H1 (cell line): ENCODE data around the gene ASCL5. TPM values are rescaled to one million over a fixed set of nuclear protein-coding genes. Genes with fewer than 3 reads are reported as not detected.

Experiments
- CTCF ChIA-PET: fragments of 300-600 bp; sonication (Branson Sonifier 250); formaldehyde crosslinking; loops from one replicate; lab custom pipeline; 2021; ENCODE audit not compliant: partially characterized antibody; lab: Charles Lee
- POLR2A ChIA-PET: fragments of 300-600 bp; sonication (Branson Sonifier 250); formaldehyde crosslinking; loops from one replicate; lab custom pipeline; 2021; ENCODE audit warnings: inconsistent platforms; ENCODE audit not compliant: partially characterized antibody; lab: Charles Lee
- DNase-seq, 2 experiments: peaks; one replicate each; pipeline versions ENCODE4 v3.0.0 to v3.0.0-alpha.2; 2010 to 2022; ENCODE audit warnings: low spot score in 2 of 2, low read depth in 1 of 2, mixed read lengths in 1 of 2
- FAIRE-seq: peaks from 2 replicates; lab custom pipeline; 2011; peaks lifted over from hg19 to GRCh38; lab: Jason Lieb, UNC
- H2AFZ ChIP-seq: 2 replicates; pipeline ENCODE4 v1.8.1; 2012; ENCODE audit warnings: low read length, inconsistent platforms
- H2AK5ac ChIP-seq: 2 replicates; pipeline ENCODE4 v1.6.1; 2013; ENCODE audit warnings: low read depth, low read length
- H2BK120ac ChIP-seq: replicated peaks from 2 replicates; pipeline ENCODE3; 2013; ENCODE audit warnings: low read depth, low read length, inconsistent platforms
- H2BK12ac ChIP-seq: 2 replicates; pipeline ENCODE4 v1.6.1; 2013; ENCODE audit warnings: low read depth, low read length
- H2BK15ac ChIP-seq: 2 replicates; pipeline ENCODE4 v1.6.1; 2013; ENCODE audit warnings: low read length
- H2BK20ac ChIP-seq: 2 replicates; pipeline ENCODE4 v1.6.1; 2013; ENCODE audit warnings: low read length
- H2BK5ac ChIP-seq: 2 replicates; pipeline ENCODE4 v1.6.1; 2013; ENCODE audit warnings: low read depth, low read length
- H3K14ac ChIP-seq: 2 replicates; pipeline ENCODE4 v1.6.1; 2013; ENCODE audit warnings: inconsistent platforms; ENCODE audit not compliant: insufficient read length
- H3K18ac ChIP-seq: 2 replicates; pipeline ENCODE4 v1.6.1; 2013; ENCODE audit warnings: low read length; ENCODE audit errors: extremely low read depth
- H3K23ac ChIP-seq: 2 replicates; pipeline ENCODE4 v1.6.1; 2013; ENCODE audit warnings: inconsistent platforms; ENCODE audit not compliant: insufficient read length
- H3K23me2 ChIP-seq: 2 replicates; pipeline ENCODE4 v1.6.1; 2013; ENCODE audit warnings: low read depth, low read length
- H3K27ac ChIP-seq: 2 replicates; pipeline ENCODE4 v1.6.1; 2011; ENCODE audit warnings: low read depth, low read length, inconsistent platforms
- H3K27me3 ChIP-seq, 4 experiments: replicated peaks in 1 of 4; 1 replicate in 1 of 4; 2 replicates in 3 of 4; pipeline versions ENCODE4 v1.6.1 to v1.8.1; 2011 to 2013; ENCODE audit warnings: low read length in 3 of 4, mild to moderate bottlenecking in 3 of 4, inconsistent platforms in 2 of 4, mixed read lengths in 2 of 4, moderate library complexity in 1 of 4; ENCODE audit not compliant: control insufficient read depth in 3 of 4, insufficient read depth in 3 of 4; ENCODE audit errors: extremely low read depth in 1 of 4
- H3K36me3 ChIP-seq, 4 experiments: 2 replicates each; pipeline versions ENCODE4 v1.6.1 to v1.8.1; 2011 to 2013; ENCODE audit warnings: mild to moderate bottlenecking in 4 of 4, low read length in 3 of 4, moderate library complexity in 2 of 4, control low read depth in 1 of 4, inconsistent platforms in 1 of 4; ENCODE audit not compliant: insufficient read depth in 4 of 4, control insufficient read depth in 2 of 4
- H3K4ac ChIP-seq: replicated peaks from 2 replicates; pipeline ENCODE3; 2013; ENCODE audit warnings: low read length, low read depth, mixed read lengths, inconsistent platforms; ENCODE audit not compliant: insufficient read length
- H3K4me1 ChIP-seq, 4 experiments: replicated peaks in 1 of 4; 1 replicate in 1 of 4; 2 replicates in 3 of 4; pipeline versions ENCODE4 v1.6.1 to v1.8.1; 2011 to 2013; ENCODE audit warnings: low read length in 3 of 4, inconsistent platforms in 2 of 4, mixed read lengths in 1 of 4; ENCODE audit not compliant: insufficient read depth in 4 of 4, control insufficient read depth in 3 of 4
- H3K4me2 ChIP-seq, 2 experiments: 2 replicates each; pipeline versions ENCODE4 v1.6.1 to v1.8.1; 2011 to 2013; ENCODE audit warnings: low read depth in 2 of 2, low read length in 2 of 2, control low read depth in 1 of 2, inconsistent platforms in 1 of 2, mild to moderate bottlenecking in 1 of 2; ENCODE audit not compliant: insufficient read depth in 1 of 2
- H3K4me3 ChIP-seq, 4 experiments: fragments of 200-600, 300-600 bp in 1 of 4; sonication (generic), shearing (Covaris generic), sonication (Bioruptor Twin) in 1 of 4; 2 replicates each; pipeline versions ENCODE4 v1.5.1 to v1.8.1; 2011 to 2016; ENCODE audit warnings: low read length in 4 of 4, low read depth in 3 of 4, control low read depth in 2 of 4, inconsistent platforms in 2 of 4, mild to moderate bottlenecking in 2 of 4, mixed read lengths in 1 of 4, moderate library complexity in 1 of 4; ENCODE audit not compliant: insufficient read depth in 2 of 4; ENCODE audit errors: extremely low read depth in 1 of 4
- H3K56ac ChIP-seq: replicated peaks from 2 replicates; pipeline ENCODE3; 2013; ENCODE audit warnings: low read depth, mild to moderate bottlenecking, mixed read lengths, low read length, inconsistent platforms; ENCODE audit not compliant: insufficient read length
- H3K79me1 ChIP-seq: 2 replicates; pipeline ENCODE4 v1.6.1; 2013; ENCODE audit warnings: low read depth, low read length, control low read depth
- H3K79me2 ChIP-seq, 2 experiments: 2 replicates each; pipeline versions ENCODE4 v1.6.1 to v1.8.1; 2012 to 2013; ENCODE audit warnings: low read length in 2 of 2, mild to moderate bottlenecking in 2 of 2, inconsistent platforms in 1 of 2; ENCODE audit not compliant: insufficient read depth in 2 of 2, control insufficient read depth in 1 of 2
- H3K9ac ChIP-seq, 4 experiments: replicated peaks in 1 of 4; 1 replicate in 1 of 4; 2 replicates in 3 of 4; pipeline versions ENCODE4 v1.6.1 to v1.8.1; 2011 to 2013; ENCODE audit warnings: low read depth in 3 of 4, low read length in 3 of 4, control low read depth in 2 of 4, mild to moderate bottlenecking in 2 of 4, moderate library complexity in 2 of 4, inconsistent platforms in 1 of 4; ENCODE audit errors: extremely low read depth in 1 of 4
- H3K9me3 ChIP-seq, 2 experiments: 2 replicates each; pipeline versions ENCODE4 v1.6.1 to v1.8.1; 2012 to 2013; ENCODE audit warnings: mild to moderate bottlenecking in 2 of 2, moderate library complexity in 2 of 2, control low read depth in 1 of 2, inconsistent platforms in 1 of 2, low read depth in 1 of 2, low read length in 1 of 2, mixed read lengths in 1 of 2; ENCODE audit not compliant: insufficient read depth in 2 of 2
- H4K20me1 ChIP-seq, 2 experiments: replicated peaks in 1 of 2; 2 replicates each; pipeline versions ENCODE3 to v1.8.1; 2011 to 2013; ENCODE audit warnings: inconsistent platforms in 2 of 2, low read length in 2 of 2, mild to moderate bottlenecking in 1 of 2; ENCODE audit not compliant: insufficient read depth in 2 of 2, control insufficient read depth in 1 of 2
- H4K5ac ChIP-seq: 2 replicates; pipeline ENCODE4 v1.6.1; 2013; ENCODE audit warnings: low read length, low read depth, mixed read lengths, inconsistent platforms; ENCODE audit not compliant: insufficient read length
- H4K8ac ChIP-seq: 2 replicates; pipeline ENCODE4 v1.8.0; 2013; ENCODE audit warnings: mild to moderate bottlenecking, moderate library complexity, low read length, inconsistent platforms; ENCODE audit not compliant: insufficient read depth; ENCODE audit errors: extremely low read depth
- H4K91ac ChIP-seq: replicated peaks from 2 replicates; pipeline ENCODE3; 2013; ENCODE audit warnings: low read length, mixed read lengths, inconsistent platforms; ENCODE audit not compliant: insufficient read length
- ASH2L ChIP-seq: fragments of 200-600, 300-600 bp; sonication (generic); IDR thresholded peaks from one replicate; pipeline ENCODE4 v1.7.1; 2017; ENCODE audit warnings: low read length
- BCL11A ChIP-seq, 2 experiments: IDR thresholded peaks; one replicate each; pipeline ENCODE4 v1.6.1; 2011; ENCODE audit warnings: low read depth in 2 of 2, low read length in 2 of 2, mild to moderate bottlenecking in 2 of 2
- E2F6 ChIP-seq: IDR thresholded peaks from 2 replicates; pipeline ENCODE4 v1.6.1; 2012; ENCODE audit warnings: inconsistent platforms
- KDM4A ChIP-seq: IDR thresholded peaks from one replicate; pipeline ENCODE4 v1.7.1; 2012; ENCODE audit warnings: low read depth, mild to moderate bottlenecking, moderate library complexity, low read length, inconsistent platforms; ENCODE audit not compliant: severe bottlenecking
- KDM5A ChIP-seq: fragments of 200-600 bp; IDR thresholded peaks from 2 replicates; pipeline ENCODE4 v1.7.1; 2012; ENCODE audit warnings: mild to moderate bottlenecking, low read length, inconsistent platforms, mixed read lengths
- PHF8 ChIP-seq: fragments of 200-600 bp; sonication (generic); conservative IDR thresholded peaks from 2 replicates; pipeline ENCODE4 v1.7.1; 2012; ENCODE audit warnings: low read depth, mild to moderate bottlenecking, inconsistent platforms, low read length, moderate library complexity
- SIN3A ChIP-seq, 2 experiments: IDR thresholded peaks in 1 of 2; conservative IDR thresholded peaks in 1 of 2; 2 replicates each; pipeline ENCODE4 v1.6.1; 2011 to 2012; ENCODE audit warnings: low read length in 2 of 2, improper control_type of control experiment in 1 of 2, low read depth in 1 of 2, mild to moderate bottlenecking in 1 of 2
- TAF1 ChIP-seq: IDR thresholded peaks from 2 replicates; pipeline ENCODE4 v1.6.1; 2011; ENCODE audit warnings: mild to moderate bottlenecking, low read depth, low read length
- TBP ChIP-seq: IDR thresholded peaks from 2 replicates; pipeline ENCODE4 v1.6.1; 2011; ENCODE audit warnings: low read depth, low read length, improper control_type of control experiment
- WGBS, 2 experiments: shearing (Covaris generic) in 1 of 2; methylation state at CpG; one replicate each; pipeline versions ENCODE4 v1.1.6 to v1.1.7; 2013 to 2015; ENCODE audit warnings: low lambda C conversion rate in 2 of 2, mixed read lengths in 2 of 2, inconsistent platforms in 1 of 2, low coverage in 1 of 2, missing lambda C conversion rate in 1 of 2; ENCODE audit not compliant: insufficient replicate concordance in 2 of 2, insufficient coverage in 1 of 2, insufficient read length in 1 of 2; ENCODE audit errors: extremely low coverage in 1 of 2, missing lambda C conversion rate in 1 of 2; 5-methylcytosine and 5-hydroxymethylcytosine counted together
- polyA plus RNA-seq, 7 experiments: library from polyadenylated mRNA; depleted of rRNA in 3 of 7; stranded (reverse) in 5 of 7; unstranded in 2 of 7; fragments of >200 nt in 5 of 7; fragments of 200-250 nt in 2 of 7; gene quantifications; 1 replicate in 5 of 7; 2 replicates in 1 of 7; 4 replicates in 1 of 7; pipeline versions ENCODE4 v1.2.1 to v1.2.3, GENCODE V29; 2011 to 2013; ENCODE audit warnings: missing spikeins in 2 of 7, mixed read lengths in 2 of 7
- total RNA-seq: library from RNA; stranded (reverse); fragmentation: NEBNext Ultra II Directional; extraction: Animal tissue kit (Norgen Biotek cat#: 25700); gene quantifications from 2 replicates; pipeline ENCODE4 v1.2.1, GENCODE V29; 2021

The ASCL5 gene
- total and polyA plus RNA-seq, 2 of the 8 experiments (the other 6 are each of a cell fraction or from before 2014, with no cell fraction given), result 0.29 to 0.41 TPM

- DNase-seq (no peak), FAIRE-seq (no peak)
- H3K56ac ChIP-seq, result peak overlapping the region; percentile 17
- H3K23me2 ChIP-seq, result peaks cover 4% of the 10 kb centered on the region; the same call in 1 of the 2 replicates
- H3K4me1 ChIP-seq, result peaks cover 0 to 13% (median 7%) of the 10 kb centered on the region in 4 experiments; a peak in 6 of 7 replicates
- peak overlapping the region; percentile 80 to 94 (median 82) for H3K4me3 ChIP-seq
- 8% methylated on average over 20 of the region's 37 CpGs; no CpG with 5 or more reads in 1 of the 2 experiments for WGBS, 2 experiments
- H3K18ac ChIP-seq, result peak overlapping the region; percentile 68
- H3K14ac ChIP-seq, result no peak overlapping the region
- peaks cover 0 to 18% of the 10 kb centered on the region in 2 experiments; a peak in 3 of 4 replicates for H3K79me2 ChIP-seq
- H2AK5ac ChIP-seq, result no peak overlapping the region
- H4K5ac ChIP-seq, result peak overlapping the region; percentile 63
- H3K27me3 ChIP-seq, result no peaks in the 10 kb centered on the region; a peak in 1 of 7 replicates
- ChIA-PET POLR2A (interaction anchor here (0.8 to 11.8 kb wide), 14 partner anchors 11 to 263 kb away, joined by 3 to 105 read pairs (median 3); partner anchors contain the start of gene ASCL5), CTCF (interaction anchor here (0.6 to 3.1 kb wide), 15 partner anchors 12 to 286 kb away, joined by 3 to 13 read pairs (median 3); partner anchors contain the start of gene IGFN1)
- H2BK20ac ChIP-seq, result no peak overlapping the region
- peak overlapping the region; percentile 86 to 96 for H3K4me2 ChIP-seq
- peak overlapping the region; percentile 40; the same call in 1 of the 2 replicates for H2BK5ac ChIP-seq
- peaks cover 1 to 3% of the 10 kb centered on the region in 2 experiments for H4K20me1 ChIP-seq
- H4K8ac ChIP-seq, result peak overlapping the region; percentile 72; the same call in 1 of the 2 replicates
- H2BK12ac ChIP-seq, result no peak overlapping the region
- H3K9me3 ChIP-seq, result no peaks in the 10 kb centered on the region
- H3K9ac ChIP-seq, result peak overlapping the region; percentile 37 to 80 (median 75)
- peaks cover 10 to 35% (median 29%) of the 10 kb centered on the region in 4 experiments for H3K36me3 ChIP-seq
- no peak overlapping the region; the same call in 1 of the 2 replicates for H2AFZ ChIP-seq
- peak overlapping the region; percentile 26 for H4K91ac ChIP-seq
- peak overlapping the region; percentile 74; the same call in 1 of the 2 replicates for H3K27ac ChIP-seq
- no peak overlapping the region for H3K23ac ChIP-seq
- H3K4ac ChIP-seq, result no peak overlapping the region
- H2BK120ac ChIP-seq, result no peak overlapping the region
- H2BK15ac ChIP-seq, result no peak overlapping the region
- peaks cover 4% of the 10 kb centered on the region; the same call in 1 of the 2 replicates for H3K79me1 ChIP-seq
- TF ChIP-seq SIN3A (conservative IDR thresholded peaks at IDR 0.05 in 1 of 2, IDR thresholded peaks at IDR 0.05 in 1 of 2; ENCODE audit: low read depth in 1 of 2, low read length in 2 of 2), result peak in 1 of 2 experiments; percentile 16; a peak in 1 of 4 replicates
- TF ChIP-seq BCL11A (IDR thresholded peaks at IDR 0.05; ENCODE audit: low read depth in 2 of 2, low read length in 2 of 2), result no peak
- peak; percentile 56 for TF ChIP-seq KDM4A
- 0 out of 2 replicates have a peak, but pooled peaks have one; percentile 27 for TF ChIP-seq TAF1
- TF ChIP-seq ASH2L, result no peak
- TF ChIP-seq TBP, result 0 out of 2 replicates have a peak, but pooled peaks have one; percentile 2
- peak; percentile 12; the same call in 1 of the 2 replicates for TF ChIP-seq E2F6
- no peak for TF ChIP-seq KDM5A
- peak; percentile 65 for TF ChIP-seq PHF8
Observed at GRCh38 chr1:201153474-201154388, 26.7 kb upstream of the ASCL5 start.
